ENCODE results near the gene SYNPO2. TPM values are rescaled to one million over a fixed set of nuclear protein-coding genes. Genes with fewer than 3 reads are reported as not detected.

SYNPO2 gene
- total and polyA plus RNA-seq, 2 of the 13 experiments (the other 11 are each of a cell fraction or from before 2014, with no cell fraction given), result not detected

DNA sequence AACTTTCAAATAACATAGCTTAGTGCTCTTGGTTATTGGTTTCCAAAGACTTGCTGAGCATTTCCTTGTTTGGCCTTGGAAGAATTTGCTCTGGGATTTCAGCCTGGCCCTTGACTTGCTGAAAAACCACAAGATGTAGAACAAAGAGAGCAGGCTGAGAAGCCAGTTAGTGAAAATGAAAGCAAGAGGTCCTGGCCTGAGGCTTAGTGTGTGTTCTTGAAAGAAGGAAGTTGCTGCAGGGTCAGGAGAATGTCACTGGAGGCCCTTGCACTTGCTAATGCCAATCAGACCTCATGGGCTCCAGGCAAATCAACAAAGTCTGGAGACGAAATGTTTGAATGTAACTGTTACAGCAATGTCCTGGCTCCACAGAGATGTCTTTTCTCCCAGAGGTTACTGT is 79.4 kb downstream of the SYNPO2 start (continued):
- TF ChIP-seq, protein P1, sequence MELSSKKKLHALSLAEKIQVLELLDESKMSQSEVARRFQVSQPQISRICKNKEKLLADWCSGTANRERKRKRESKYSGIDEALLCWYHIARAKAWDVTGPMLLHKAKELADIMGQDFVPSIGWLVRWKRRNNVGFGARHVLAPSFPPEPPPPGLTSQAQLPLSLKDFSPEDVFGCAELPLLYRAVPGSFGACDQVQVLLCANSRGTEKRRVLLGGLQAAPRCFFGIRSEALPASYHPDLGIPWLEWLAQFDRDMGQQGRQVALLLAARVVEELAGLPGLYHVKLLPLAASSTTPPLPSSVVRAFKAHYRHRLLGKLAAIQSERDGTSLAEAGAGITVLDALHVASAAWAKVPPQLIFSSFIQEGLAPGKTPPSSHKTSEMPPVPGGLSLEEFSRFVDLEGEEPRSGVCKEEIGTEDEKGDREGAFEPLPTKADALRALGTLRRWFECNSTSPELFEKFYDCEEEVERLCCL (CRISPR knock-in tag; IDR thresholded peaks at IDR 0.05; ENCODE audit: borderline replicate concordance), result no peak
- TF ChIP-seq, protein P2, sequence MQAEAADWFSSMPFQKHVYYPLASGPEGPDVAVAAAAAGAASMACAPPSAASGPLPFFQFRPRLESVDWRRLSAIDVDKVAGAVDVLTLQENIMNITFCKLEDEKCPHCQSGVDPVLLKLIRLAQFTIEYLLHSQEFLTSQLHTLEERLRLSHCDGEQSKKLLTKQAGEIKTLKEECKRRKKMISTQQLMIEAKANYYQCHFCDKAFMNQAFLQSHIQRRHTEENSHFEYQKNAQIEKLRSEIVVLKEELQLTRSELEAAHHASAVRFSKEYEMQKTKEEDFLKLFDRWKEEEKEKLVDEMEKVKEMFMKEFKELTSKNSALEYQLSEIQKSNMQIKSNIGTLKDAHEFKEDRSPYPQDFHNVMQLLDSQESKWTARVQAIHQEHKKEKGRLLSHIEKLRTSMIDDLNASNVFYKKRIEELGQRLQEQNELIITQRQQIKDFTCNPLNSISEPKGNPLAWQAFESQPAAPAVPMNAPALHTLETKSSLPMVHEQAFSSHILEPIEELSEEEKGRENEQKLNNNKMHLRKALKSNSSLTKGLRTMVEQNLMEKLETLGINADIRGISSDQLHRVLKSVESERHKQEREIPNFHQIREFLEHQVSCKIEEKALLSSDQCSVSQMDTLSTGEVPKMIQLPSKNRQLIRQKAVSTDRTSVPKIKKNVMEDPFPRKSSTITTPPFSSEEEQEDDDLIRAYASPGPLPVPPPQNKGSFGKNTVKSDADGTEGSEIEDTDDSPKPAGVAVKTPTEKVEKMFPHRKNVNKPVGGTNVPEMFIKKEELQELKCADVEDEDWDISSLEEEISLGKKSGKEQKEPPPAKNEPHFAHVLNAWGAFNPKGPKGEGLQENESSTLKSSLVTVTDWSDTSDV (CRISPR knock-in tag; IDR thresholded peaks at IDR 0.05), result no peak
- TF ChIP-seq, protein P3, sequence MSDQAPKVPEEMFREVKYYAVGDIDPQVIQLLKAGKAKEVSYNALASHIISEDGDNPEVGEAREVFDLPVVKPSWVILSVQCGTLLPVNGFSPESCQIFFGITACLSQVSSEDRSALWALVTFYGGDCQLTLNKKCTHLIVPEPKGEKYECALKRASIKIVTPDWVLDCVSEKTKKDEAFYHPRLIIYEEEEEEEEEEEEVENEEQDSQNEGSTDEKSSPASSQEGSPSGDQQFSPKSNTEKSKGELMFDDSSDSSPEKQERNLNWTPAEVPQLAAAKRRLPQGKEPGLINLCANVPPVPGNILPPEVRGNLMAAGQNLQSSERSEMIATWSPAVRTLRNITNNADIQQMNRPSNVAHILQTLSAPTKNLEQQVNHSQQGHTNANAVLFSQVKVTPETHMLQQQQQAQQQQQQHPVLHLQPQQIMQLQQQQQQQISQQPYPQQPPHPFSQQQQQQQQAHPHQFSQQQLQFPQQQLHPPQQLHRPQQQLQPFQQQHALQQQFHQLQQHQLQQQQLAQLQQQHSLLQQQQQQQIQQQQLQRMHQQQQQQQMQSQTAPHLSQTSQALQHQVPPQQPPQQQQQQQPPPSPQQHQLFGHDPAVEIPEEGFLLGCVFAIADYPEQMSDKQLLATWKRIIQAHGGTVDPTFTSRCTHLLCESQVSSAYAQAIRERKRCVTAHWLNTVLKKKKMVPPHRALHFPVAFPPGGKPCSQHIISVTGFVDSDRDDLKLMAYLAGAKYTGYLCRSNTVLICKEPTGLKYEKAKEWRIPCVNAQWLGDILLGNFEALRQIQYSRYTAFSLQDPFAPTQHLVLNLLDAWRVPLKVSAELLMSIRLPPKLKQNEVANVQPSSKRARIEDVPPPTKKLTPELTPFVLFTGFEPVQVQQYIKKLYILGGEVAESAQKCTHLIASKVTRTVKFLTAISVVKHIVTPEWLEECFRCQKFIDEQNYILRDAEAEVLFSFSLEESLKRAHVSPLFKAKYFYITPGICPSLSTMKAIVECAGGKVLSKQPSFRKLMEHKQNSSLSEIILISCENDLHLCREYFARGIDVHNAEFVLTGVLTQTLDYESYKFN (CRISPR knock-in tag; conservative IDR thresholded peaks at IDR 0.05), result no peak
- TF ChIP-seq MED1 (CRISPR knock-in tag; IDR thresholded peaks at IDR 0.05), result no peak
- no peak for TF ChIP-seq REXO4 (CRISPR knock-in tag; IDR thresholded peaks at IDR 0.05; ENCODE audit: borderline replicate concordance)
- TF ChIP-seq ZNF670 (CRISPR knock-in tag; IDR thresholded peaks at IDR 0.05; ENCODE audit: borderline replicate concordance), result no peak
- TF ChIP-seq SMAD1 (CRISPR knock-in tag; IDR thresholded peaks at IDR 0.05; ENCODE audit: borderline replicate concordance, low read depth), result no peak
- TF ChIP-seq KAT8 (CRISPR knock-in tag; IDR thresholded peaks at IDR 0.05), result no peak
- TF ChIP-seq ZNF224 (CRISPR knock-in tag; IDR thresholded peaks at IDR 0.05), result no peak
- no peak for TF ChIP-seq ZC3H4 (CRISPR knock-in tag; IDR thresholded peaks at IDR 0.05; ENCODE audit: borderline replicate concordance)

Data from HepG2 (cell line).